ENCODE data around the gene FAM168A. TPM values are rescaled to one million over a fixed set of nuclear protein-coding genes. Genes with fewer than 3 reads are reported as not detected.

Gene FAM168A
- total and polyA plus RNA-seq, 2 of the 8 experiments (the other 6 are each of a cell fraction or from before 2014, with no cell fraction given) = 17.1 to 21.6 TPM

DNA sequence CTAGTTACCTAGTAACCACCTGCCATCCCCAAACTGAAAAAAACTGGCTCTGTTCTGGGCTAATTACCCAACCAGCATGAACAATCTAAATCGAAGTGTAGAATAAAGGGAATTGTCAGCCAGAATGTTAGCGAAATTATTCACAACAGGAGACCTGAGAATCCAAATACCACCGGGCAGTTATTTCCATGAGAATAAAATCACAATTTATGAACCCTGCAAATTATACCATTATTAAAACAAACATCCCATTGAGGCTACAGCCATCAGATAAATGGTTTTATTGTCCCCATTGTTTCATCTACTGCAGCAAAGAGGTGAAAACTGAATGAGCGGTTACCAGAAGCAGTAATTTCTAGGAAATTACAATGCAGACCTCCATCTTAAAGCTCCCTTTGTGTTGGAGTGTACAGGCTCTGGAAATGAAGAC, 21.7 kb downstream of the FAM168A start:
- no peak overlapping the region for H3K56ac ChIP-seq (replicated peaks; ENCODE audit: insufficient read length, low read depth, low read length)
- POLR2A ChIA-PET (ENCODE audit: partially characterized antibody) = interaction anchor here (1.3 kb wide), 1 partner anchor 10 kb away, joined by 3 read pairs; no protein-coding TSS in a partner anchor
- H4K8ac ChIP-seq (ENCODE audit: extremely low read depth, insufficient read depth, low read length) = no peak overlapping the region
- H3K4me3 ChIP-seq (ENCODE audit: extremely low read depth in 1 of 4, insufficient read depth in 2 of 4, low read depth in 3 of 4, low read length in 4 of 4) = no peak overlapping the region
- WGBS, 2 experiments (ENCODE audit: extremely low coverage in 1 of 2, insufficient coverage in 1 of 2, insufficient read length in 1 of 2, insufficient replicate concordance in 2 of 2, low coverage in 1 of 2, low lambda C conversion rate in 2 of 2, missing lambda C conversion rate in 1 of 2) = 91% methylated on average over 4 of the region's 4 CpGs; no CpG with 5 or more reads in 1 of the 2 experiments
- H3K18ac ChIP-seq (ENCODE audit: extremely low read depth, low read length) = no peak overlapping the region
- H3K27me3 ChIP-seq (replicated peaks in 1 of 4; ENCODE audit: control insufficient read depth in 3 of 4, extremely low read depth in 1 of 4, insufficient read depth in 3 of 4, low read length in 3 of 4) = no peaks in the 10 kb centered on the region
- H2BK12ac ChIP-seq (ENCODE audit: low read depth, low read length) = no peak overlapping the region
- no peak overlapping the region for H4K91ac ChIP-seq (replicated peaks; ENCODE audit: insufficient read length, low read length)
- no peaks in the 10 kb centered on the region; a peak in 1 of 4 replicates for H3K9me3 ChIP-seq (ENCODE audit: insufficient read depth in 2 of 2, low read depth in 1 of 2, low read length in 1 of 2)
- no peak overlapping the region for H2BK15ac ChIP-seq (ENCODE audit: low read length)
- H2BK5ac ChIP-seq (ENCODE audit: low read depth, low read length) = no peak overlapping the region
- H3K4me1 ChIP-seq (replicated peaks in 1 of 4; ENCODE audit: control insufficient read depth in 3 of 4, insufficient read depth in 4 of 4, low read length in 3 of 4) = peaks cover 0 to 5% (median 0%) of the 10 kb centered on the region in 4 experiments; a peak in 5 of 7 replicates
- no peak overlapping the region for H4K5ac ChIP-seq (ENCODE audit: insufficient read length, low read depth, low read length)
- no peaks in the 10 kb centered on the region for H3K36me3 ChIP-seq (ENCODE audit: control insufficient read depth in 2 of 4, insufficient read depth in 4 of 4, low read length in 3 of 4)
- DNase-seq (ENCODE audit: low read depth in 1 of 2, low spot score in 2 of 2) = no peak
- CTCF ChIA-PET (ENCODE audit: partially characterized antibody) = interaction anchor here (0.7 to 1.5 kb wide), 2 partner anchors 49 to 1492 kb away, joined by 4 read pairs; no protein-coding TSS in a partner anchor
- peaks cover 3% of the 10 kb centered on the region; the same call in 1 of the 2 replicates for H3K79me1 ChIP-seq (ENCODE audit: low read depth, low read length)
- H3K23me2 ChIP-seq (ENCODE audit: low read depth, low read length) = no peaks in the 10 kb centered on the region
- H3K9ac ChIP-seq (replicated peaks in 1 of 4; ENCODE audit: extremely low read depth in 1 of 4, low read depth in 3 of 4, low read length in 3 of 4) = no peak overlapping the region
- peaks cover 4 to 16% of the 10 kb centered on the region in 2 experiments; a peak in 3 of 4 replicates for H3K79me2 ChIP-seq (ENCODE audit: control insufficient read depth in 1 of 2, insufficient read depth in 2 of 2, low read length in 2 of 2)
- no peak overlapping the region for H2BK120ac ChIP-seq (replicated peaks; ENCODE audit: low read depth, low read length)
- no peak overlapping the region for H2AFZ ChIP-seq (ENCODE audit: low read length)
- H2BK20ac ChIP-seq (ENCODE audit: low read length) = no peak overlapping the region
- no peak overlapping the region for H3K14ac ChIP-seq (ENCODE audit: insufficient read length)
- FAIRE-seq = no peak
- H3K23ac ChIP-seq (ENCODE audit: insufficient read length) = no peak overlapping the region
- H3K27ac ChIP-seq (ENCODE audit: low read depth, low read length) = no peak overlapping the region
- no peak overlapping the region for H3K4me2 ChIP-seq (ENCODE audit: insufficient read depth in 1 of 2, low read depth in 2 of 2, low read length in 2 of 2)
- H4K20me1 ChIP-seq (replicated peaks in 1 of 2; ENCODE audit: control insufficient read depth in 1 of 2, insufficient read depth in 2 of 2, low read length in 2 of 2) = peaks cover 0 to 4% of the 10 kb centered on the region in 2 experiments
- no peak overlapping the region for H2AK5ac ChIP-seq (ENCODE audit: low read depth, low read length)
- no peak overlapping the region for H3K4ac ChIP-seq (replicated peaks; ENCODE audit: insufficient read length, low read depth, low read length)

All from H1 (cell line).